GM18870 (cell line): ENCODE data around the gene ARHGAP22.
"Not testable (repeated sequence)": the region's sequence is repeated elsewhere in the genome, so short reads cannot be mapped to it uniquely, and the experiment has no call there.

Experiments used
- ATAC-seq: cut with Tn5 transposase; IDR thresholded peaks from one replicate; pipeline ENCODE4 v1.9.1; 2021; ENCODE audit warnings: moderate library complexity; ENCODE audit not compliant: unreplicated experiment

Gene ARHGAP22, protein sequence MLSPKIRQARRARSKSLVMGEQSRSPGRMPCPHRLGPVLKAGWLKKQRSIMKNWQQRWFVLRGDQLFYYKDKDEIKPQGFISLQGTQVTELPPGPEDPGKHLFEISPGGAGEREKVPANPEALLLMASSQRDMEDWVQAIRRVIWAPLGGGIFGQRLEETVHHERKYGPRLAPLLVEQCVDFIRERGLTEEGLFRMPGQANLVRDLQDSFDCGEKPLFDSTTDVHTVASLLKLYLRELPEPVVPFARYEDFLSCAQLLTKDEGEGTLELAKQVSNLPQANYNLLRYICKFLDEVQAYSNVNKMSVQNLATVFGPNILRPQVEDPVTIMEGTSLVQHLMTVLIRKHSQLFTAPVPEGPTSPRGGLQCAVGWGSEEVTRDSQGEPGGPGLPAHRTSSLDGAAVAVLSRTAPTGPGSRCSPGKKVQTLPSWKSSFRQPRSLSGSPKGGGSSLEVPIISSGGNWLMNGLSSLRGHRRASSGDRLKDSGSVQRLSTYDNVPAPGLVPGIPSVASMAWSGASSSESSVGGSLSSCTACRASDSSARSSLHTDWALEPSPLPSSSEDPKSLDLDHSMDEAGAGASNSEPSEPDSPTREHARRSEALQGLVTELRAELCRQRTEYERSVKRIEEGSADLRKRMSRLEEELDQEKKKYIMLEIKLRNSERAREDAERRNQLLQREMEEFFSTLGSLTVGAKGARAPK

DNA sequence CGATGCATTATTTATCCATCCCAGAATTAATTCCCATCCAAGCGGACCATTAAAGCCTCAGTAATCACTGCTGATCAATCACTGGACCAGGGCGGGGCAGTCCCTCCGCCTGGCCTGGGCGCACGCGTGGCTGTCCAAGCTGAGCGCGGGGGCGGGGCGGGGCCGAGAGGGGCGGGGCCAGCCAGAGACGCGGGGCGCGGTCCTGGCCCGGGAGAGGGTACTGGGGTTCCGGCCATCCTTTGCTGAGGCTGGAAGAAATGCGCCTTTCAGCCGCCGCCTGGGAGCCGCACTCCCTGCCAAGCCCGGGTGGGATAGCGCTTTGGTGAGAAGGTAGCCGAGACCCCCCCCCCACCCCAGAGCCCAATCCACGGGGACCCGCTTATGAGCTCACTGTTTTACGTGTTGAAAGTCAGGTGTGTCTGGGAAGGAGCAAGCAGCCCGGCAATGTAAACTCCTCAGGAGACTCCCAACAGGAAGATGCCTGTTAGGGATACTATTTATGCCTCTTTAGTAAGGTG lies at the start of gene ARHGAP22:
ARHGAP22 (minus strand) TSS at position 83 of the 518 bp plus-strand sequence. CDS start 277 bp downstream, outside the sequence.
- no peak for ATAC-seq

DNA sequence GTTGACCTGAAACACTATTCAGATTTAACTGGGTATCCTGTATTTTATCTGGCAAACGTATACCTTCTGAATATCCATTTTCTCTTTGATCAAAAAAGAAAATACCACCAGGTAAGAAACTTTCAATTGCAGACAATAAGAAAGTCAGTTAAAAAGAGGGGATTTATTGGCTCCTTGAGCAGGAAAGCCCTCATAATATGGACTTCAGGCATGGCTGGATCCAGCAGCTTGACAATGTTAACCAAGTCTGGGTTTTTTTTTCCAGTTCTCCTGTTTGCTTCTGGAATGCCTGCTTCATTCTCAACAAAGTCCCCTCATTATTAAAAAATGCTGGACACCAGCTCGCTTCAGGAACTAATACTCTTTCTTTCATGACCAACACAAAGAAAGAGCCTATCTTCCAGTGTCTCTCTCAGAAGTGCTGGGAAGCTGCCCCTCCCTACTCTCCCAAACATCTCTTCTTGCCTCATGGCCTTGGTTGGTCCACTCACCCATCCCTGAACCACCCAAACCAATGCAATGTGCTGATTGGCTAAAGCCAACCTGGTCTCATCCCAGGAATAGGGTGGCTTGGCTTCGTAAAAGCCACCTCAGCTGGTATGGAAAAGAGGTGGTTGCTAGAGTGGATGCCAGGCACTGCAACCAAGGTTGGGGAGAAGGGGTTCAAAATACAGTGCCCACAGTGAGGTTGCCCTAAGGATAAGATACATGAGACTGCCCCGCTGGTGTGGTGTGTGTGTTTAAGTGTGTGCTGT lies 49.2 kb upstream of the ARHGAP22 start:
- ATAC-seq, result no peak

DNA sequence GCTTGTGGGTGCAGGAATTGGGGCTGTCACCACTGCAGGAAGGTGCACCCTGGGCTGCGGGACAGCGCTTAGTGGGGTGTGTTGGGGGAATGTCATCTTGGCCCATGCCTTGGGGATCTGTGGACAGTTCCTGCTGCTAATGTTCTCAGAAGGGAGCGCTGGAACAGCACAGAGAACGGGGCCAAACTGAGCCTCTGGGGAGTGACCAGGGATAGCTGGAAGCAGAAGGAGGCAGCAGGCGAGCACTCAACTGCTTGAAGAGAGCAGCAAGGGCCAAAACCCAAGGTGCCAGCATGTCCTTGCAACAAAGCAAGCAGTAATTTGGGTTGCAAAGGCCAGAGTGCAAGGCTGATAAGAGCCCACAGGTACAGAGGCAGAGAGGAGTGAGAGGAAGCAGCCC lies 48.5 kb upstream of the ARHGAP22 start:
- no peak for ATAC-seq

DNA sequence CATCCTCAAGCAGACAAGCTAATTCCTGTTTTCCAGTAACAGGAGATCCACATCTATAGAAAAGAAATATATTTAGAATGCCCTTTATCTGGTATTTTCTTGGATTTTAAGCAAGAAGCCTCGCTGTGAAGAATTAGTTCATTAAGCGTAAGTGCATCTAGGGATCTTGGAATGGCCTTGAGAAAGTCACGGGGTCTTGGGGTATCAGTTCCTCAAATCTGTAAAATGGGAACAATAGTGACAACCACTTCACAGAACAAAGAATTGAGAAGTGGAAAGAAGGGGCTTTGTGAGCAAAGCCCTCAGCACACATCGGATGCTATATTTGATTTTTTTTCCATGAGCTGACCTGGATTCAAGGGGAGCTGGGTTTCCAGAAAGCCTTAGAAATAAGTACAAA lies 47.5 kb upstream of the ARHGAP22 start:
- ATAC-seq, result no peak

DNA sequence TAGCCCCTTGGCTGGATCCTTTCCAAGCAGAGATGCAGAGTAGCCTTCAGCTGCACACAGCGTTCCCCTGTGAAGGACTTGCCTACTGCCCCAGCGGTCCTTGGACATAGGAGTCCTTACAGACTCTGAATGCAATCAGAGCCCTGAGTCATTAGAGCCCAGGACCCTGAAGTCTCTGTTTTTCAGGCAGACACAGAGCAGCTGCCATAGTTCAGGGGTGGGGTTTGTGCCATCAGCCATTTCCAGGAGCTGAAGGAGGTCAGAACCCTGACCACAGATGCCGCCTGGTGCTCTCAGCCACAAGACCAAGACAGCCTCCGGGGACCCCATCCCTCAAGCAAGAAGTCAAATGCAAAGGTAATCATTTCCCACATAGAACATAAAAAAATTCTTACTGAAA lies 47.0 kb upstream of the ARHGAP22 start:
- no peak for ATAC-seq

DNA sequence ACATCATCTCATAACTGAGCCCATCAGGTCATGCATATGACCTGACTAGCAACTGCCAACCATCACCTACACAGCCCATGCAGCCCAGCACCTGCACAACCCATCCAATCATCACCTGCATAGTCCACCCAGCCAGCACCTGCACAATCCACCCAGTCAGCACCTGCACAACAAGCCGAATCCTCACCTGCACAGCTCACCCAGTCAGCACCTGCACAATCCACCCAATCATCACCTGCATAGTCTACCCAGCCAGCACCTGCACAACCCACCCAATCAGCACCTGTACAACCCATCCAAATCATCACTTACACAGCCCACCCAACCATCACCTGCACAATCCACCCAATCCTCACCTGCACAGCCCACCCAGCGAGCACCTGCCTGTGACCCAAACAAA lies 46.4 kb upstream of the ARHGAP22 start:
- no peak for ATAC-seq

DNA sequence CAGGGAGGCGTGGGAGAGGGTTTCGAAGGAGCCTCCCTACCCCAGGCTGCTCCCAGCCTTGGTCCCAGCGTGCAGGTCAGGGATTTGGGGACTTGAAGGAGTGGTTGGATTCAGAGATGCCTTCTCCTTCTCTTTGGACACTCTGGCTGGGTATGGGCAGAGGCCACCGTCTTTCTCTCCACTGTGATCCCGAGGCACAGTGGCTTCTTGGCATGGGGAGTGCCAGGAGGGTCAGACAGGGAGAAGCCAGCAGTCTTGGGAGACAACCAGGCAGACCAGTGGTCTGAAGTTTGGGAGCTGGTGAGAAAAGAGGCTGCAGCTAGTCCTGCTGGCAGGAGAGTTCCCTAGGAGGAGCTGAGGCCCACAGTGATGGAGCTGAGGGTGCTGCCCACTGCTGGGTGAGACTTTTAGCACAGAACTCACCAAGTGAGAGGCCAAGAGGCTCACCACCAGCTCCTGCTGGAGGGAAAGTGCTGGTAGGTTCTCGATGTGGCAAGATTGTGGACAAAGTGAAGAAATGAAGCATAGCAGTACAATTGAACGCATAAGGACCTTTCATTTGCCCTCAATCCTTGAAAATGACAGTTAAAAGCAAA lies 44.6 kb upstream of the ARHGAP22 start:
- ATAC-seq, result no peak

DNA sequence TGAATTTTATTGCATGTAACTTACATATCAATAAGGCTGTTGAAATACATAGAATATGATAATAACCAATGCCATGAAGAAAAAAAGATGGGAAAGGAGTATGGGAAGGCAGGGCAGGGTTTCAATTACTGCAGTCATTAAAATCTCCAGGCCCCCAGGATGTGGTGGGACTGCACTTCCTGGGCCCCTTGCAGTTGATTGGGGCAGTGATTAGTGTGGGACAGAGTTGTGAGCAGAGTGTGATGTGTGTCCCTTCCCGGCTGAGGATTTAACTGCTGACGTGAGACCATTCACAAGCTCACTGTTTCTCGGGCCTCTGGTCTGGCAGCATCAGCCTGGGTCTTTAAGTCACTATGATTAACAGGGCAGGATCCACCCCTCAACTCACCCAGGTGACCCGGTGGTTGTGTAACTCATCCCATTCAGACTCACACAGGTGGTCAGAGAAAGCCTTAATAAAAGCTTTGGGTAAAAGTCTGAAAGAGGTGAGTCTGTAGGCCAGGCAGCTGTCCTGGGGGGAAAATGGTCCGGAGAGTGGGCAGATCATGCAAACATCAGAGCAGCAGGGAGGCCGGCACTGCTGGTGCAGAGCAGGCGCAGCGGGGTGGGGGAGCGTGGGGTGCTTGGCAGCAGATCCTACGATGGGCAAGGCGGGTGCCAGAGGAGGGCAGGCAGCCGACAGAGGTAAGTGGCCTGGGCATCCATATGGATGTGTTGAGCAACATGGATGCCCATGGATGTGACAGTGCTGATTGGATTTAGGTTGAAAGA lies 43.5 kb upstream of the ARHGAP22 start:
- ATAC-seq, result no peak

DNA sequence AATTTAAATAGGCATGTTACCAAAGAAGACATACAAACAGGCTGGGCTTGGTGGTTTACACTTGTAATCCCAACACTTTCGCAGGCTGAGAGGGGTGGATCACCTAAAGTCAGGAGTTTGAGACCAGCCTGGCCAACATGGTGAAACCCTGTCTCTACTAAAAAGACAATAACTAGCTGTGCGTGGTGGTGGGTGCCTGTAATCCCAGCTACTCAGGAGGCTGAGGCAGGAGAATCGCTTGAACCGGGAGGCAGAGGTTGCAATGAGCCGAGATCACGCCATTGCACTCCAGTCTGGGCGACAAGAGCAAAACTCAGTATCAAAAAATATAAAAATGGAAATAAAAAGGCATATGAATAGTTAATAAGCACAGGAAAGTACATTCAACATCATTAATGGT lies 42.2 kb upstream of the ARHGAP22 start:
- not testable (repeated sequence) for ATAC-seq

DNA sequence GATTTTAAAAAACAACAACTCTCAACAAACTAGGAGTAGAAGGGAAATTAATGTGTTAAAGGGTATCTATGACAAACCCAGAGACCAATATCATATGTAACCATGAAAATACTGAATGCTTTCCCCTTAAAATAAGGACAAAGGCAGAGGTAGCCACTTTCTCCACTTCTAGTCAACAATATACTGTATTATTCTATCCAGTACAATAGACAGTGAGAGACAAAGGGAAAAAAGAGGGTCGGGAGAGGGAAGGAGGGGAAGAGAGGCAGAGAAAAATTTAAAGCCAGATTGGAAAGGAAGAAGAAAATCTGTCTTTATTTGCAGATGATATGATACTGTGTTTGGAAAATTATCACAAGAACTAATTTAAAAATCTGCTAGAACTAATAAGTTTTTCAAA lies 40.7 kb upstream of the ARHGAP22 start:
- no peak for ATAC-seq

DNA sequence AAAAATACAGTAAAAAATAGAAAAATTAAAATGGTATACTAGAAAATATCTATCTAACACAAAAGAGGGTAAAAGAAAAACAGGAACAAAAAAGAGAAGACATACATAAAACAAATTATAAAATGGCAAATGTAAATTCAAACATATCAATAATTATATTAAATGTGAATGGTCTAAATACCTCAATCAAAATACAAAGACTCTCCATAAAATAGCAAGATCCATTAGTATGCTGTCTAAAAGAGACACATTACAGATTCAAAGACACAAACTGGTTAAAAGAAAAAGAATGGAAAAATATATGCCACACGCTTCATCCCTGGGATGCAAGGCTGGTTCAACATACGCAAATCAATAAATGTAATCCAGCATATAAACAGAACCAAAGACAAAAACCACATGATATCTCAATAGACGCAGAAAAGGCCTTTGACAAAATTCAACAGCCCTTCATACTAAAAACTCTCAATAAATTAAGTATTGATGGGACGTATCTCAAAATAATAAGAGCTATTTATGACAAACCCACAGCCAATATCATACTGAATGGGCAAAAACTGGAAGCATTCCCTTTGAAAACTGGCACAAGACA lies 36.3 kb upstream of the ARHGAP22 start:
- not testable (repeated sequence) for ATAC-seq

DNA sequence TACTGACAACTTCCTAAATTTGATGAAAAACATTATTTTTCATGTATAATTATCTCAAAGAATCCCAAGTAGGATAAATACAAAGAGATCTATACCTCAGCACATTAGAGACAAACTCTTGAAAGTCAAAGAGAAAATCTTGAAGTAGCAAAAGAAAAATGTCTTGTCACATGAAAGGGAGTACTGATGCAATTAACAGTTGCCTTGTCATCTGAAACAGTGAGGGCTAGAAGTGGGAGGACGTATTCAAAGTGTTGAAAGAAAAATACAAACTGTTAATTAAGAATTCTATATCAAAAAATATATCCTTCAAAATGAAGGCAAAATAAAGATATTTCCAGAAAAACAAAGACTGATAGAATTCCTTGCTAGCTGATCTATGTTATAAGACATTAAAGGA lies 35.5 kb upstream of the ARHGAP22 start:
- no peak for ATAC-seq

DNA sequence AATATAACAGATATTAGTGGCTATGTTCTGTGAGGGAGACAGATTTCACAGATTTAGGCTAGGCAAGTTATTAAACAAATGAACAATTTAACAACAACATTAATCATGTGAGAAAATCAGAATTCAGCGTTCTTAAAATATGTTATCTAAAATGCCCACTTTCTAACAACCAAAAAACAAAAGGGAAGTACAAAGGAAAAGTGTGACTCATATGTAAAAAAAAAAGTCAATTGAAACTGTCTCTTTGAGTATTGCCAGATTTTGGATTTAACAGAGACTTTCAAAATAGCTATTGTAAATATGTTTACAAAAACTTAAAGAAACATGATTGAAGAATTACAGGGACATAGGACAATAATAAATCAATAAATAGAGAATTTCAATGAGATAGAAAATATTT lies 34.8 kb upstream of the ARHGAP22 start:
- ATAC-seq, result no peak

DNA sequence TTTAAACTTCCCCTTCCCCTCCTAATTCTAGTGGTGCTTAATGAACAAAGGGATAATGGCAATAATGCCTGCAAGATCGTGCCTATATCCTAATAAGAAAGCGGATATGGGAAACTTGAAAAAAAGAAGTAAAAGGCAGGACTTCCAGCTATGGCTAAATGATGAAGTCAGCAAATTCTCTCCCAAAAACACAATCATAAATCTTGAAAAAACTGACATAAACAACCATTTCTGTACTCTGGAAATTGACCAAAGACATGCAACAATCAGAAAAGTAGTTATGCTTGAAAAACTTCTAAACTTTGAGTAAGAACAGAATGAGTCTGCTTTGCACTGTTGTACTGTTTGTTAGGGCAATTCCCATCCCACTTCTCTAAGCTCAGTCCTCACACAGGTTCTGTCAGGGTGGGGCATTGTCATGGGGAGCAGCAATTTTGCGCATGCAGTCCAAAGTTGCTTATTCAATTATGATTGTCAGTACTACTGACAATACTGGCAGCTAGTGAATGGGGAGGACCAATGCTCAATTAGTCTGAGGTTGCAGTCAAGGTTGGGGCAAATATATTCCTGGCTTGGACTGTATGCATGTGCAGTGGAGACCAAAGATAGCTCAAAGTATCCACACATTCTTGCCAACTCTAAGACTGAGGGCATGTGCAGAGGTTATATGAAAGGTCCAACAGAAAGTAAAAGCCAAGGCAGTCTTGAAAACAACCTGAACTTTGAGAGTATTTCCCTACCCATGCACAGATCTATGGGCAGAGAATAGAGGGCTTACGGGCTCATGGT lies 34.1 kb upstream of the ARHGAP22 start:
- ATAC-seq, result no peak

DNA sequence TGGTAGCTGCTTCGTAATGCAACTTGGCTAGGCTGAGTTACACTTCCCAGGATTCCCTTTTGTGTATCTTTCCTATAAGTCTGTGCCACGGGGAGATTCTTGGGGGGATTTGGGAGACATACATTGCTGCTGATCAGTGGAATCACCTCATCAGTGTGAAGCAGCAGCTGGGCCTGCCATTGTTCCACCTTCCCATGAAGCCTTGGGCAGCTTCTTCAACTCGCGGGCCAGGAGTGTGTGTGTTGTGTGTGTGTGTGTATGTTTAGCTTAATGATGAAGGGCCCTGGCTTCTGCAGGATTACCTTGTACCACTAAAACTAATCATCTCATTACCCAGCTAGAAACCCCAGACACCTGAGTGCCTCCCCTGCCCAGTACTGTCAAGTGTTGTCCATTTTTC lies 33.3 kb upstream of the ARHGAP22 start:
- ATAC-seq, result no peak

DNA sequence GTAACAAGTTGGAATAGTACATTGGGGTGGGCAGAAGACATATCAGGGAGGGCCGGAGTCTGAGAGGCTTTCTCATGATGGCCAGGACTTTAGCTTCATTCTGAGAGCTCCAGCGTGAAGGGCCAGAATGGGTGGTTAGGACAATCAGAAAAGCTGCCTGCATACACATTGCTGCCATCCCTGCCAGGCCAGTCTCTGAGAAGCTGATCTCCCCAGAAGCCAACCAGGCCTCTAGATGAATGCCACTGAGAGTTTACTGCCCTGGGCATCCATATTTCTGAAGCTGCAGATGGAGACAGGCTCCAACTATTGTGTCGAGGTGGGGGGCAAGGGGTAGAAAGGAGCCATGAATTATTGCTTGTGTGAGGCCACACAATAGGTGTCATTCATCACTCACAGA lies 32.0 kb upstream of the ARHGAP22 start:
- ATAC-seq, result no peak

DNA sequence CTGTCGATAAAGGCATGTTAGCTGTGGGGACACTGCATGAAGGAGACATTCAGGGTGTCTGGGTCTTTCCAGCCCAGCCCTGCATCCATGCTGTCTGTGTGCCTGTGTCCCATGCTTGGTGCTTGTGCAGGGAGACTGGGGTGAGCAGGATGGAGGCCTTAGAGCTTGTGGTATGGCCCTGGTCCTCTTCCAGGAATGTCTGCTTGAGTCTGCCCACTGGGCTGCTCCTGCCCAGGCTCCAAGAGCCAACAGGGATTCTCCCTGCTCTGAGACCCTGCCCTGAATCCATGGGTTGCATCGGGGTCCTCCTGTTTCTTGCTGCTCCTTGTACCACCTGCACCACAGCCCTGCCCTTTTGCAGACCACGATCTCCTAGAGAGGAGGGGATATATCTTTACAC lies 31.4 kb upstream of the ARHGAP22 start:
- no peak for ATAC-seq

DNA sequence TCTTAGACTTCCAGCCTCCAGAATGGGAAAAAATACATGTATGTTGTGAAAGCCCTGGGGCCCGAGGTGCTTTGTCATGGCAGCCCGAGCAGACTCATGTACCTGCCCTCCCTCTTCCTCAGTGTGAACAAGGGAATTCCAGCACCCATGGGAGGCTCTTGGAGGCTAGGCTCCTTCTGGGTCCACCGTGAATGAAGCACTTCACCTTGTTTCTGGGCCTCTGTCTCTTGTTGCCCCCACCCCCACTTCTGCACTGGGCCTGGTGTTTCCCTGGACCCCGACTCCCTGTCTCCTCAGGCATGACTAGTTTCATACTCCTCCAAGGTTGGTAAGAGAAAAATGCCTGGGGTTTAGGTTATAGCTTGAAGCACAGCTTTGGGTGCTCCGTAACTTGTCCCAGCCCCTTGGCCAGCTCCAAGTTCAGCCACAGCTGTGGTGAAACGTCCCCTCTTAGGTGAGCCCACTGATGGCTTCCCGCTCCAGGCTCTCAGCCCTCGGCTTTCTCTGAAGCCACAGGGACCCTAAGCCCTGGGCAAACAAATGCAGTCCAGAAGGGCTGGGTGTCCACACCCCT lies 30.2 kb upstream of the ARHGAP22 start:
- no peak for ATAC-seq
